GM21360 (cell line): ENCODE measurements around the gene TUFT1.
"Not testable (repeated sequence)": the region's sequence is repeated elsewhere in the genome, so short reads cannot be mapped to it uniquely, and the experiment has no call there.

ENCODE experiments used
- ATAC-seq: cut with Tn5 transposase; IDR thresholded peaks from one replicate; pipeline ENCODE4 v1.9.1; 2021; ENCODE audit warnings: mild to moderate bottlenecking, moderate library complexity; ENCODE audit not compliant: unreplicated experiment

Gene TUFT1

DNA sequence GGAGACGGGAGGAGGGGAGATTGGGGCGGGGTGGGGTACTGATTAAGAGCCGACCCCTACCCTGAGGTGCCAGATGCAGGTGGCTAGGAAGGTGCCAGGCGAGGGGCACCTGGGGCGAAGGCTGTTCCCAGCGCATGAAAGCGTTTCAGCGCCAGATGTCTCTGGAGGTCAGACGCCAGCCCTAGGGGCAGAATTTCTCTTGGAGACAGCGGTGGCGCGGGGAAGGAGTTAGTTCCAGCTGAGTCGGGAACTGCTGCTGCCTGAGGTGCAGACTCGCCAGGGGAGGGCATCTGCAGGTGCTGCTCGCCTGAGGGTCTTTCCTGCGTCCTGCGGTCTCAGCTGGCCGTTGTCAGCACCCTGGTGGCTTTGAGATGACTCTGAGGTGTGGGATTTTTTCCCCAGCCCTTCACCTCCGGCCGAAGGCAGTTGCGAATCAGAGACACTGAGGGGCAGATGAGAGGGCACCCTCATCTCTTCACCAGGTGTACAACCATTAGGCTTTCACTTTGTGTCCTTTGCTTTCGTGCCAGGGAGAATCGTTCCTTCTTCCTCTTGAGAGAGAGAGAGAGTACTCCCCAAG, 28.4 kb upstream of the TUFT1 start:
- ATAC-seq, result peak; percentile 17

- ATAC-seq, result no peak
Measured at GRCh38 chr1:151512326-151512725, 27.8 kb upstream of the TUFT1 start.

GRCh38 chr1:151512801-151513625, 27.1 kb upstream of the TUFT1 start:
- ATAC-seq, result no peak

DNA sequence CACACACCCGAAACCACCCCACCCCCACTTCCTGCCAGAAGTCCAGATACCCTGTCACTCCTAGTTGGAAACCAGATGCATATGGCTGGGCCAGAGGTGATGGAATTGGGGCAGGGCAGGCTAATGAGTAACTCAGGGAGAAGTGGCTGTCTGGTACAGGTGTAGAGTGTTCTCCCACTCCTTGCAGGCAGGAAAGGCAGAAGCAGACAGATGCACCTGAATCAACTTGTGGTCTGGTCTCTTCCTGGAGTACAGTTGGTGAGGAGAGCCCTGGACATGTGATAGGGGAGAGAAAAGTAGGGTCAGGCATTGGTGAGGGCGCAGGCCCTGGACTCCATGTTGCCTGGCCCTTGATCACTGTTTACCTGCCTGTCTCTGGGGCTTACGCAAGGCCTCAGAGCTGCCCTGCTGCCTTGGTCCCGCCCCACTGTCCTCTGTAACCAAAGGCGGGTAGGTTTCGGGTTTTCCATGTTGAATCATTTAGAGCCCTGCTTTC, 26.4 kb upstream of the TUFT1 start:
- no peak for ATAC-seq

GRCh38 chr1:151514366-151514765, 25.7 kb upstream of the TUFT1 start:
- ATAC-seq, result no peak

- no peak for ATAC-seq
Measured at GRCh38 chr1:151515265-151515664, 24.8 kb upstream of the TUFT1 start.

- no peak for ATAC-seq
Measured at GRCh38 chr1:151516031-151516511, 24.0 kb upstream of the TUFT1 start.

GRCh38 chr1:151518431-151518830, 21.7 kb upstream of the TUFT1 start:
- no peak for ATAC-seq

GRCh38 chr1:151518936-151519335, 21.2 kb upstream of the TUFT1 start:
- ATAC-seq, result no peak

DNA sequence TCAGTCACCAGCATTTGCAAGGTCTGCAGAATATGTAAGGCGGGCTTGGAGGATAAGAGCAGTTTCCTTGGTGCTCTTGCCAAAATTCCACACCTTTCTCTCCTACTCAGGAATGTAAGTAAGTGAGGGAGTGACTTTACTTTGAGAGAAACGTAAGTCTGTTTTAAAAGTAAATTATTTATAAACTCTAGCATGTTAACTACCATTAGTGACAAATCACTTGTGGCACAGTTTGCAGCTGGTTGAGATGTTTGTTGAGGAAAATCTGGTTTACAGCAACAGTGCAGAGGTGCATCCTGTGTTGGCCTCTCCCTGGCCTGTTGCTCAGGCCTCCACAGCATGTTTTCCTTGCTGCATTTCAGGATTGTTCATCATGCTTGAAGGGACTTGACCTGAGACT, 20.4 kb upstream of the TUFT1 start:
- no peak for ATAC-seq

- ATAC-seq, result no peak
Measured at GRCh38 chr1:151520359-151520758, 19.8 kb upstream of the TUFT1 start.

- not testable (repeated sequence) for ATAC-seq
Measured at GRCh38 chr1:151522427-151522826, 17.7 kb upstream of the TUFT1 start.

- ATAC-seq, result no peak
Measured at GRCh38 chr1:151523326-151523725, 16.8 kb upstream of the TUFT1 start.

- no peak for ATAC-seq
Measured at GRCh38 chr1:151524736-151525135, 15.4 kb upstream of the TUFT1 start.

DNA sequence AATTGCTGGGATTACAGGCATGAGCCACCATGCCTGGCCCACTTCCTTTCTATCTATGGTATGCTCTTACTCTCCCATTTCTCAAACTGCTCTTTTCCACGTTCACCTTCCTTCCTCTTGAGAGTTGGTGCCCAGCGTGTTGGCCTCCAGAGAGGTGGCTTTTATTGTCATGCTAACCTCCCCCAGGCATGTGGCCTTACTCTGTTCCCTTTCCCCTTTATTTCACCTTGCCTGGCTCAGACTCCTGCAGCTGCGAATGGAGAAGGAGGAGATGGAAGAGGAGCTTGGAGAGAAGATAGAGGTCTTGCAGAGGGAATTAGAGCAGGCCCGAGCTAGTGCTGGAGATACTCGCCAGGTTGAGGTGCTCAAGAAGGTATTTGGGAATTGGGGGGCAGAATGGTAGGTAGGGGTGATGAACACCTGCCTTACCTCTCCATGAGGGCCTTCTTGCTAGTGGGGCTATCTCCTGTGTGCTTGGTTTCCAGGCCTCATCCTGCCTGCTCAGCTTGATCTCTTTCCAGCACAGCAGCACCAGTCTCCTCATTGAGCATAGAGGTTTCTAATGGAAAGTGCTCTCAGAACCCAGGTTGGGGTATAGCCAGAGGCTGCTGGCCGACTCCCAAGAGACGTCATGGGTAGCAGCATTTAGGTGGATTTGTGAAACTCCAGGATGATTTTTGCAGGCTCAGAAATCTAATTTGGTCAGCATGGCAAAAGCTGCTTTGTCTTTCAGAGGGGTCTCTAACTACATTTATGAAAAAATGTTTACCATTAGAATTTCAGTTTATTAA, 13.2 kb upstream of the TUFT1 start:
- no peak for ATAC-seq

DNA sequence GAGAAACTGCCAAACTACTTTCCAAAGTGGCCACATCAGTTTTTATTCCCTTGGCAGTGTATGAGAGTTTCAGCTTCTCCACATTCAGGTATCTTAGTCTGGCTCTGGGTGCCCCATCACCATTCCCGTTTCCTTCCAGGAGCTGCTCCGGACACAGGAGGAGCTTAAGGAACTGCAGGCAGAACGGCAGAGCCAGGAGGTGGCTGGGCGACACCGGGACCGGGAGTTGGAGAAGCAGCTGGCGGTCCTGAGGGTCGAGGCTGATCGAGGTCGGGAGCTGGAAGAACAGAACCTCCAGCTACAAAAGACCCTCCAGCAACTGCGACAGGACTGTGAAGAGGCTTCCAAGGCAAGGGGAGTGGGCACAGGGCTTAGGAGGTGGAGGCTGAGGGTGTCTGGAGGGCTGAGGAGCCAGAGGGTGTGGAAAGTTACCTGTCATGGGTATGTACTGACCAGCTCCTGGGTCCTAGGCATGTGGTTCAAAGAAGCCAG, 10.9 kb upstream of the TUFT1 start:
- ATAC-seq, result no peak

DNA sequence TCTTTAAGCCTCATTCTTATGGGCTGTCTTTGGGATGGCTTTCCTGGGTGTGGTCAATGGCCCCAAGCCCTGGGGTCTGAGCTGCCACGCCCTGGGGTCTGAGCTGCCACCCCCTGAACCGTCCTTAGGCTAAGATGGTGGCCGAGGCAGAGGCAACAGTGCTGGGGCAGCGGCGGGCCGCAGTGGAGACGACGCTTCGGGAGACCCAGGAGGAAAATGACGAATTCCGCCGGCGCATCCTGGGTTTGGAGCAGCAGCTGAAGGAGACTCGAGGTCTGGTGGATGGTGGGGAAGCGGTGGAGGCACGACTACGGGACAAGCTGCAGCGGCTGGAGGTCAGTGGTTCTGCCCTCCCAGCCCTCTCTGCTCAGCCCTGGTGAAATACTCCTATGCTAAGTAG, 10.3 kb upstream of the TUFT1 start:
- no peak for ATAC-seq

GRCh38 chr1:151530461-151530860, 9.6 kb upstream of the TUFT1 start:
- ATAC-seq, result no peak

DNA sequence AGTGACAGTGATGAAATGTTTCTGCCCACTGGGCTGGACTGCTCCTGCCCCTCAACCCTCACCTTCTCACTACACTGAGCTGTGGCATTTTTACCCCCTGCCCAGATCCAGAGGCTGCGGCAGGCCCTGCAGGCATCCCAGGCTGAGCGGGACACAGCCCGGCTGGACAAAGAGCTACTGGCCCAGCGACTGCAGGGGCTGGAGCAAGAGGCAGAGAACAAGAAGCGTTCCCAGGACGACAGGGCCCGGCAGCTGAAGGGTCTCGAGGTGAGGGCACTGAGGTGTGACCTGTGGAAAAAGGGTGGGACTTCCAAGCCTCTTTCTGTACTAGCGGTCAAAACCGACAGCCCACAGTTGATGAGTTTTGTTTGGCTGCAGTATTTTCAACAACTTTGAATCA, 6.2 kb upstream of the TUFT1 start:
- ATAC-seq, result no peak

DNA sequence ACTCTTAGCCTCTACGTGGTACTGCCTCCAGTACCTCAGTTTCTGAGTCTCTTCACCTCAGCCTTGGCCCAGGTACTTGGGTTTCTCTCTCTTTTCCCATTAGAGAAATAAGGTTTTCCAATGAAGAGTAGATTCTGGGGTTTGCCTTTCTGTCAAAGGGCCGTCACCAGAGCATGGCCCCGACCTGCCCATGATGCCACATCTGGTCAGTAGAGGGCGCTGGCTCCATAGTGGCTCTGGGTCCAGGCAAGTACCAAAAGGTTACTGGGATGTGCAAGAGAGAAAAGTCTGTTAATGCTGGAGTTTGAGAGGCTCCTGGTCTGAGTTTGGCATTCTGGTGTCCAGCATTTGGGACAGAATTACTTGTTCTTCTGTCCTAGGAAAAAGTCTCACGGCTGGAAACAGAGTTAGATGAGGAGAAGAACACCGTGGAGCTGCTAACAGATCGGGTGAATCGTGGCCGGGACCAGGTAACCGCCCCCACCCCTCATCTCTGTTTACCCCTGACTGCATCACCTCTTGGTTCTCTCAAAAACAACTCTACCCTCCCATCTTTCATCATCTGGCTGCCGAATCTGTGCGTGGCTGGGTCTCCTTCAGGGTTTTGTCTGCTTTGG, 5.3 kb upstream of the TUFT1 start:
- ATAC-seq, result no peak
